Vagina (tissue), 2 donors: ENCODE results near the gene CNOT1.

Experiments used
- CTCF ChIP-seq, 3 experiments: fragments of 450-650 bp in 2 of 3; fragments of 200-600 bp in 1 of 3; sonication (generic) in 1 of 3; IDR thresholded peaks; one replicate each; pipeline ENCODE4 v1.5.1; 2017 to 2019; ENCODE audit warnings: antibody characterized with exemption in 3 of 3, mild to moderate bottlenecking in 2 of 3, moderate library complexity in 2 of 3
- POLR2AphosphoS5 ChIP-seq, 2 donors: sonication (generic); formaldehyde crosslinking; IDR thresholded peaks; one replicate each; pipeline ENCODE4 v1.9.0; 2017; ENCODE audit warnings: antibody characterized with exemption in 2 of 2, mild to moderate bottlenecking in 2 of 2, low read depth in 1 of 2; ENCODE audit not compliant: insufficient read depth in 1 of 2

GRCh38 chr16:58492735-58493134 lies 136.9 kb downstream of the CNOT1 start:
- no peak for TF ChIP-seq POLR2AphosphoS5 (IDR thresholded peaks at IDR 0.05; ENCODE audit: insufficient read depth in 1 of 2, low read depth in 1 of 2)
- TF ChIP-seq CTCF (IDR thresholded peaks at IDR 0.05), result no peak
